HFFc6 (cell line): ENCODE measurements around the gene BRI3. TPM values are rescaled to one million over a fixed set of nuclear protein-coding genes. Genes with fewer than 3 reads are reported as not detected.

ENCODE experiments used
- DNase-seq: peaks from one replicate; pipeline ENCODE4 v3.0.0-alpha.2; 2018
- H3K27ac Mint-ChIP-seq: 2 replicates; pipeline ENCODE4 v1.8.0; 2020; ENCODE audit warnings: mild to moderate bottlenecking, mixed read lengths
- H3K27me3 Mint-ChIP-seq: 2 replicates; pipeline ENCODE4 v1.8.0; 2021; ENCODE audit warnings: mild to moderate bottlenecking, moderate library complexity, mixed read lengths; ENCODE audit not compliant: insufficient read depth
- H3K36me3 Mint-ChIP-seq: 2 replicates; pipeline ENCODE4 v1.8.0; 2021; ENCODE audit warnings: low read depth, mixed read lengths
- H3K4me1 Mint-ChIP-seq: 2 replicates; pipeline ENCODE4 v1.8.0; 2020; ENCODE audit warnings: low read depth, mixed read lengths
- H3K4me3 Mint-ChIP-seq: 2 replicates; pipeline ENCODE4 v1.8.0; 2020; ENCODE audit warnings: mild to moderate bottlenecking, moderate library complexity, mixed read lengths
- H3K9me3 Mint-ChIP-seq: 2 replicates; pipeline ENCODE4 v1.8.0; 2020; ENCODE audit warnings: mild to moderate bottlenecking, mixed read lengths
- total RNA-seq, 6 experiments: library from RNA; stranded (reverse); fragmentation: NEBNext Ultra II Directional; extraction: Animal tissue kit (Norgen Biotek cat#: 25700); gene quantifications; 2 replicates in 1 of 6; 3 replicates in 5 of 6; pipeline ENCODE4 v1.2.3, GENCODE V29; 2021
- TF ChIP-seq, protein P1 (sequence below): fragments of 200-600 bp; sonication (generic); IDR thresholded peaks from 2 replicates; pipeline ENCODE4 v1.5.0; 2021; ENCODE audit warnings: antibody characterized with exemption, mild to moderate bottlenecking

Gene BRI3
- total RNA-seq, 6 experiments from 2014 or later, result 288 to 304 (median 295) TPM

- DNase-seq, result no peak
- peaks cover 10% of the 10 kb centered on the region for H3K4me1 Mint-ChIP-seq
- no peaks in the 10 kb centered on the region for H3K27me3 Mint-ChIP-seq
- H3K36me3 Mint-ChIP-seq, result peaks cover 18% of the 10 kb centered on the region
- H3K27ac Mint-ChIP-seq, result no peak overlapping the region
- no peak overlapping the region for H3K4me3 Mint-ChIP-seq
- no peaks in the 10 kb centered on the region for H3K9me3 Mint-ChIP-seq
- TF ChIP-seq, protein P1, sequence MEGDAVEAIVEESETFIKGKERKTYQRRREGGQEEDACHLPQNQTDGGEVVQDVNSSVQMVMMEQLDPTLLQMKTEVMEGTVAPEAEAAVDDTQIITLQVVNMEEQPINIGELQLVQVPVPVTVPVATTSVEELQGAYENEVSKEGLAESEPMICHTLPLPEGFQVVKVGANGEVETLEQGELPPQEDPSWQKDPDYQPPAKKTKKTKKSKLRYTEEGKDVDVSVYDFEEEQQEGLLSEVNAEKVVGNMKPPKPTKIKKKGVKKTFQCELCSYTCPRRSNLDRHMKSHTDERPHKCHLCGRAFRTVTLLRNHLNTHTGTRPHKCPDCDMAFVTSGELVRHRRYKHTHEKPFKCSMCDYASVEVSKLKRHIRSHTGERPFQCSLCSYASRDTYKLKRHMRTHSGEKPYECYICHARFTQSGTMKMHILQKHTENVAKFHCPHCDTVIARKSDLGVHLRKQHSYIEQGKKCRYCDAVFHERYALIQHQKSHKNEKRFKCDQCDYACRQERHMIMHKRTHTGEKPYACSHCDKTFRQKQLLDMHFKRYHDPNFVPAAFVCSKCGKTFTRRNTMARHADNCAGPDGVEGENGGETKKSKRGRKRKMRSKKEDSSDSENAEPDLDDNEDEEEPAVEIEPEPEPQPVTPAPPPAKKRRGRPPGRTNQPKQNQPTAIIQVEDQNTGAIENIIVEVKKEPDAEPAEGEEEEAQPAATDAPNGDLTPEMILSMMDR, result peak; percentile 88
Measured at GRCh38 chr7:98240961-98241673, 40.4 kb upstream of the BRI3 start.

- Mint-ChIP-seq H3K27ac (no peak overlapping the region), H3K4me1 (peaks cover 10% of the 10 kb centered on the region), H3K4me3 (no peak overlapping the region), H3K9me3 (no peaks in the 10 kb centered on the region), H3K36me3 (peaks cover 18% of the 10 kb centered on the region), H3K27me3 (no peaks in the 10 kb centered on the region)
- TF ChIP-seq, protein P1, result peak; percentile 55
- DNase-seq, result no peak
Measured at GRCh38 chr7:98241674-98242241, 39.7 kb upstream of the BRI3 start.

GRCh38 chr7:98242342-98242741, 39.1 kb upstream of the BRI3 start:
- TF ChIP-seq, protein P1, result no peak
- Mint-ChIP-seq H3K27ac (no peak overlapping the region), H3K4me1 (peaks cover 10% of the 10 kb centered on the region), H3K9me3 (no peaks in the 10 kb centered on the region), H3K36me3 (peaks cover 18% of the 10 kb centered on the region), H3K4me3 (no peak overlapping the region), H3K27me3 (no peaks in the 10 kb centered on the region)
- no peak for DNase-seq

- H3K4me3 Mint-ChIP-seq, result no peak overlapping the region
- DNase-seq, result no peak
- H3K36me3 Mint-ChIP-seq, result peaks cover 18% of the 10 kb centered on the region
- H3K27me3 Mint-ChIP-seq, result no peaks in the 10 kb centered on the region
- H3K4me1 Mint-ChIP-seq, result peaks cover 10% of the 10 kb centered on the region
- no peaks in the 10 kb centered on the region for H3K9me3 Mint-ChIP-seq
- TF ChIP-seq, protein P1, result no peak
- H3K27ac Mint-ChIP-seq, result no peak overlapping the region
Measured at GRCh38 chr7:98242934-98243333, 38.6 kb upstream of the BRI3 start.

- no peak overlapping the region for H3K4me3 Mint-ChIP-seq
- no peaks in the 10 kb centered on the region for H3K4me1 Mint-ChIP-seq
- H3K9me3 Mint-ChIP-seq, result no peaks in the 10 kb centered on the region
- peaks cover 8% of the 10 kb centered on the region for H3K36me3 Mint-ChIP-seq
- H3K27ac Mint-ChIP-seq, result no peak overlapping the region
- no peaks in the 10 kb centered on the region for H3K27me3 Mint-ChIP-seq
- DNase-seq, result no peak
- TF ChIP-seq, protein P1, result no peak
Measured at GRCh38 chr7:98244871-98245270, 36.6 kb upstream of the BRI3 start.
